Measurements from ENCODE around the gene NKTR. TPM values are rescaled to one million over a fixed set of nuclear protein-coding genes. Genes with fewer than 3 reads are reported as not detected.

Gene NKTR
- polyA plus RNA-seq, 6 donors from 2014 or later = 6.2 to 21.9 (median 8.4) TPM

- H3K9me3 Mint-ChIP-seq = peaks cover 0 to 2% (median 0%) of the 10 kb centered on the region in 7 donors
- DNase-seq = no peak
- H3K27me3 Mint-ChIP-seq = peaks cover 0 to 24% (median 17%) of the 10 kb centered on the region in 3 donors
Measured at GRCh38 chr3:42655331-42655888, 54.9 kb downstream of the NKTR start.

GRCh38 chr3:42655980-42656679, 55.6 kb downstream of the NKTR start:
- Mint-ChIP-seq H3K4me1 (peaks cover 22 to 33% (median 24%) of the 10 kb centered on the region in 3 donors), H3K9me3 (peaks cover 0 to 2% (median 0%) of the 10 kb centered on the region in 7 donors), H3K27me3 (peaks cover 0 to 24% (median 17%) of the 10 kb centered on the region in 3 donors), H3K27ac (peak overlapping the region in 2 of 6 donors; percentile 6 to 62), H3K36me3 (no peaks in the 10 kb centered on the region), H3K4me3 (peak overlapping the region in 3 of 8 donors; percentile 9 to 57 (median 37))
- no peak for DNase-seq
- no peak for ATAC-seq (ENCODE audit: low read depth in 2 of 2)

More at GRCh38 chr3:42655331-42655888, 54.9 kb downstream of the NKTR start:
- no peak for ATAC-seq (ENCODE audit: low read depth in 2 of 2)
- Mint-ChIP-seq H3K4me3 (peak overlapping the region in 5 of 8 donors; percentile 37 to 58 (median 53)), H3K36me3 (no peaks in the 10 kb centered on the region), H3K4me1 (peaks cover 22 to 27% (median 24%) of the 10 kb centered on the region in 3 donors), H3K27ac (peak overlapping the region in 2 of 6 donors; percentile 6 to 20)

GRCh38 chr3:42656680-42657610, 56.5 kb downstream of the NKTR start:
- DNase-seq = no peak
- Mint-ChIP-seq H3K4me3 (no peak overlapping the region), H3K27ac (peak overlapping the region in 1 of 6 donors; percentile 42), H3K4me1 (peaks cover 18 to 33% (median 22%) of the 10 kb centered on the region in 3 donors), H3K27me3 (peaks cover 0 to 17% (median 16%) of the 10 kb centered on the region in 3 donors), H3K9me3 (peaks cover 0 to 2% (median 0%) of the 10 kb centered on the region in 7 donors), H3K36me3 (no peaks in the 10 kb centered on the region)
- no peak for ATAC-seq (ENCODE audit: low read depth in 2 of 2)

GRCh38 chr3:42657675-42658074, 57.2 kb downstream of the NKTR start:
- H3K4me3 Mint-ChIP-seq = no peak overlapping the region
- no peak for ATAC-seq (ENCODE audit: low read depth in 2 of 2)
- peaks cover 10 to 29% (median 15%) of the 10 kb centered on the region in 3 donors for H3K4me1 Mint-ChIP-seq
- peaks cover 0 to 2% (median 0%) of the 10 kb centered on the region in 7 donors for H3K9me3 Mint-ChIP-seq
- no peaks in the 10 kb centered on the region for H3K36me3 Mint-ChIP-seq
- H3K27ac Mint-ChIP-seq = peak overlapping the region in 1 of 6 donors; percentile 42
- peaks cover 0 to 13% (median 8%) of the 10 kb centered on the region in 3 donors for H3K27me3 Mint-ChIP-seq
- DNase-seq = no peak

- DNase-seq (no peak), ATAC-seq (ENCODE audit: low read depth in 2 of 2) (no peak)
- H3K27me3 Mint-ChIP-seq = peaks cover 0 to 8% (median 3%) of the 10 kb centered on the region in 3 donors
- no peak overlapping the region for H3K4me3 Mint-ChIP-seq
- peaks cover 5 to 28% (median 10%) of the 10 kb centered on the region in 3 donors for H3K4me1 Mint-ChIP-seq
- H3K9me3 Mint-ChIP-seq = no peaks in the 10 kb centered on the region
- H3K36me3 Mint-ChIP-seq = no peaks in the 10 kb centered on the region
- no peak overlapping the region for H3K27ac Mint-ChIP-seq
Measured at GRCh38 chr3:42658091-42658770, 57.7 kb downstream of the NKTR start.

GRCh38 chr3:42658771-42659390, 58.4 kb downstream of the NKTR start:
- peaks cover 7 to 28% (median 11%) of the 10 kb centered on the region in 3 donors for H3K4me1 Mint-ChIP-seq
- no peaks in the 10 kb centered on the region for H3K9me3 Mint-ChIP-seq
- H3K27ac Mint-ChIP-seq = peak overlapping the region in 1 of 6 donors; percentile 59
- DNase-seq (no peak), ATAC-seq (ENCODE audit: low read depth in 2 of 2) (no peak)
- no peaks in the 10 kb centered on the region for H3K36me3 Mint-ChIP-seq
- peaks cover 0 to 1% (median 0%) of the 10 kb centered on the region in 3 donors for H3K27me3 Mint-ChIP-seq
- no peak overlapping the region for H3K4me3 Mint-ChIP-seq

GRCh38 chr3:42659451-42660130, 59.1 kb downstream of the NKTR start:
- DNase-seq (no peak), ATAC-seq (ENCODE audit: low read depth in 2 of 2) (no peak)
- Mint-ChIP-seq H3K4me3 (no peak overlapping the region), H3K9me3 (no peaks in the 10 kb centered on the region), H3K4me1 (peaks cover 10 to 31% (median 14%) of the 10 kb centered on the region in 3 donors), H3K27ac (peak overlapping the region in 2 of 6 donors; percentile 46 to 82), H3K36me3 (no peaks in the 10 kb centered on the region), H3K27me3 (no peaks in the 10 kb centered on the region)

- no peak overlapping the region for H3K4me3 Mint-ChIP-seq
- ATAC-seq (ENCODE audit: low read depth in 2 of 2) (no peak), DNase-seq (no peak)
- no peaks in the 10 kb centered on the region for H3K36me3 Mint-ChIP-seq
- H3K27ac Mint-ChIP-seq = peak overlapping the region in 3 of 6 donors; percentile 46 to 82 (median 54)
- H3K9me3 Mint-ChIP-seq = no peaks in the 10 kb centered on the region
- H3K27me3 Mint-ChIP-seq = no peaks in the 10 kb centered on the region
- H3K4me1 Mint-ChIP-seq = peaks cover 10 to 31% (median 13%) of the 10 kb centered on the region in 3 donors
Measured at GRCh38 chr3:42660131-42660715, 59.7 kb downstream of the NKTR start.

GRCh38 chr3:42660898-42661297, 60.4 kb downstream of the NKTR start:
- ATAC-seq (ENCODE audit: low read depth in 2 of 2) (no peak), DNase-seq (no peak)
- Mint-ChIP-seq H3K9me3 (no peaks in the 10 kb centered on the region), H3K4me1 (peaks cover 10 to 31% (median 13%) of the 10 kb centered on the region in 3 donors), H3K27ac (peak overlapping the region in 1 of 6 donors; percentile 30), H3K36me3 (no peaks in the 10 kb centered on the region), H3K4me3 (peak overlapping the region in 1 of 8 donors; percentile 12), H3K27me3 (no peaks in the 10 kb centered on the region)

- Mint-ChIP-seq H3K4me3 (peak overlapping the region in 2 of 8 donors; percentile 36 to 59), H3K27ac (no peak overlapping the region), H3K4me1 (peaks cover 10 to 31% (median 13%) of the 10 kb centered on the region in 3 donors), H3K36me3 (no peaks in the 10 kb centered on the region), H3K27me3 (no peaks in the 10 kb centered on the region), H3K9me3 (no peaks in the 10 kb centered on the region)
- ATAC-seq (ENCODE audit: low read depth in 2 of 2) = no peak
- no peak for DNase-seq
Measured at GRCh38 chr3:42661593-42662022, 61.1 kb downstream of the NKTR start.

- Mint-ChIP-seq H3K4me1 (peaks cover 10 to 31% (median 13%) of the 10 kb centered on the region in 3 donors), H3K36me3 (no peaks in the 10 kb centered on the region), H3K27ac (no peak overlapping the region), H3K9me3 (no peaks in the 10 kb centered on the region), H3K4me3 (peak overlapping the region in 1 of 8 donors; percentile 25), H3K27me3 (peaks cover 0 to under 1% (median 0%) of the 10 kb centered on the region in 3 donors)
- no peak for DNase-seq
- ATAC-seq (ENCODE audit: low read depth in 2 of 2) = no peak
Measured at GRCh38 chr3:42662037-42662812, 61.7 kb downstream of the NKTR start.
